Measurements from ENCODE around the gene RORC. TPM values are rescaled to one million over a fixed set of nuclear protein-coding genes. Genes with fewer than 3 reads are reported as not detected.
A peak's percentile ranks its signal among the peaks of the same experiment; 100 is the strongest.
"Not testable (repeated sequence)": the region's sequence is repeated elsewhere in the genome, so short reads cannot be mapped to it uniquely, and the experiment has no call there.

Gene RORC
- total and polyA plus RNA-seq, 2 donors (not counting 1 experiment from before 2014, with no cell fraction given): 0.17 TPM; not detected in 1

DNA sequence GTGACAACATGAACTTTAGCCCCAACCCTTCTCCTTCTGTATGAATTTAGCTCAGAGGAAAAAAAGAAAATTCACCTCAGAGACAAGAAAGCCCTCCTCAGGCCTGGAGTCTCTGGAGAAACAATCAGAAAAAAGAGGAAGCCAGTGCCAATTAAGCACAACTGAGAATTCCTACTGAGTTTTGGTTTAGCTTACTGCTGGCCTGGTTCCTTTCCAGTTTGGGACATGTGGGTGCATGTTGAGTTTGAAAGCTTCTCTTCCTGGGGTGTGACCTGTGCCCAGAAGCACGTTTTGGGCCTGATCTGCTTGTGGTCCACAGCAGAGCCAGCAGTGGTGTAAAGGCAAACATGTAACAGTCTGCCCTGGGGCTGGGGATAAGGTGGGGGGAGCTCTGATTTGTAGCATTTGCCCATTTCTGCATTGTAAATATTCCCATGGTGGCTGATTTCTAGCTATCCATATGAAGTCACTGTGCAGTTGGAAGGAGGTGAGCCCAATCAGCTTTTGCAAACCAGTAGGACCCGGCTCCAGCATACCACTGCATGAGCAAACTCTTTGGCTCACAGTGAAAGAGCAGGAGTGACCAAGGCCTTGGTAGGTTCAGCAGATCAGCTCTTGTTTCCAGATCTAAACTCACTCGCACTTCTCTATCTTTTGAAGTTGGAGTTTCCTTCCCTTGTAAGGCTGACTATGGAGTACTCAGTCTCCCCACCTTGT lies 26.6 kb upstream of the RORC start:
- no peak overlapping the region for H3K27ac ChIP-seq (ENCODE audit: insufficient read depth, low read length)
- peaks cover 5% of the 10 kb centered on the region for H3K27me3 ChIP-seq (ENCODE audit: control insufficient read depth, insufficient read depth, low read length)
- H3K9me3 ChIP-seq (ENCODE audit: control insufficient read depth, insufficient read depth, low read depth, low read length): no peaks in the 10 kb centered on the region
- no peaks in the 10 kb centered on the region for H3K79me2 ChIP-seq (ENCODE audit: control insufficient read depth, insufficient read depth, low read length)
- H3K36me3 ChIP-seq (ENCODE audit: control insufficient read depth, insufficient read depth, low read length): no peaks in the 10 kb centered on the region
- no peaks in the 10 kb centered on the region for H3K4me1 ChIP-seq (ENCODE audit: control insufficient read depth, extremely low read depth, insufficient read depth, low read length)
- TF ChIP-seq, protein P1, sequence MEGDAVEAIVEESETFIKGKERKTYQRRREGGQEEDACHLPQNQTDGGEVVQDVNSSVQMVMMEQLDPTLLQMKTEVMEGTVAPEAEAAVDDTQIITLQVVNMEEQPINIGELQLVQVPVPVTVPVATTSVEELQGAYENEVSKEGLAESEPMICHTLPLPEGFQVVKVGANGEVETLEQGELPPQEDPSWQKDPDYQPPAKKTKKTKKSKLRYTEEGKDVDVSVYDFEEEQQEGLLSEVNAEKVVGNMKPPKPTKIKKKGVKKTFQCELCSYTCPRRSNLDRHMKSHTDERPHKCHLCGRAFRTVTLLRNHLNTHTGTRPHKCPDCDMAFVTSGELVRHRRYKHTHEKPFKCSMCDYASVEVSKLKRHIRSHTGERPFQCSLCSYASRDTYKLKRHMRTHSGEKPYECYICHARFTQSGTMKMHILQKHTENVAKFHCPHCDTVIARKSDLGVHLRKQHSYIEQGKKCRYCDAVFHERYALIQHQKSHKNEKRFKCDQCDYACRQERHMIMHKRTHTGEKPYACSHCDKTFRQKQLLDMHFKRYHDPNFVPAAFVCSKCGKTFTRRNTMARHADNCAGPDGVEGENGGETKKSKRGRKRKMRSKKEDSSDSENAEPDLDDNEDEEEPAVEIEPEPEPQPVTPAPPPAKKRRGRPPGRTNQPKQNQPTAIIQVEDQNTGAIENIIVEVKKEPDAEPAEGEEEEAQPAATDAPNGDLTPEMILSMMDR (conservative IDR thresholded peaks at IDR 0.05 in 1 of 2, IDR thresholded peaks at IDR 0.05 in 1 of 2; ENCODE audit: low read depth in 1 of 2, low read length in 2 of 2): no peak
- TF ChIP-seq EZH2 (IDR thresholded peaks at IDR 0.05; ENCODE audit: low read length, missing control alignments): no peak
- no peak overlapping the region for H3K4me3 ChIP-seq (replicated peaks in 1 of 4; ENCODE audit: control extremely low read depth in 1 of 4, insufficient read depth in 1 of 4, low read depth in 3 of 4, low read length in 4 of 4)
- no peaks in the 10 kb centered on the region for H4K20me1 ChIP-seq (ENCODE audit: control insufficient read depth, extremely low read depth, insufficient read depth, low read length)
- H3K4me2 ChIP-seq (ENCODE audit: extremely low read depth, insufficient read depth, low read length): no peak overlapping the region
- peak in 1 of 2 donors; percentile 28 for DNase-seq (ENCODE audit: low read depth in 2 of 2)
- no peak overlapping the region for H3K9ac ChIP-seq (ENCODE audit: insufficient read depth, low read length)
- no peak overlapping the region for H2AFZ ChIP-seq (ENCODE audit: low read length)

DNA sequence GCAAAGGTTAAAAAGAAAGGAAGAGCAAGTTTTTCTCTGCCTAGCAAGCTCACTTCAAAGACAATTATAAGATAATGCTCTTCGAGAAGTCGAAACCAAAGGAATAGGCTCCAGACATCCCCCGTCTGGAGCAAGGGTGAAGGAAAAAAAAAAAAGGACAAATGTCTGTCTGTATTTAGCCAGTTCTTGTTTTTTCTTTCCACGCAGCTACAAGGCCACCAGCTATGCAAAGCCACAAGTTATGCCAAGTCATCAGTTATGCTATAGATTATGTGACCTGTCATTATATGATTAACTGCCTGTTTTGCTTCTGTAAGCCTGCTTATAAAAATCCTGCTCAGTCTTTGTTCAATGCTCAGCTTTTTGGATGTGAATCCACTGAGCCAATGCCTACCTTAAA lies 24.3 kb upstream of the RORC start:
- H3K36me3 ChIP-seq (ENCODE audit: control insufficient read depth, insufficient read depth, low read length): no peaks in the 10 kb centered on the region
- H3K4me3 ChIP-seq (replicated peaks in 1 of 4; ENCODE audit: control extremely low read depth in 1 of 4, insufficient read depth in 1 of 4, low read depth in 3 of 4, low read length in 4 of 4): no peak overlapping the region
- H4K20me1 ChIP-seq (ENCODE audit: control insufficient read depth, extremely low read depth, insufficient read depth, low read length): no peaks in the 10 kb centered on the region
- H3K27ac ChIP-seq (ENCODE audit: insufficient read depth, low read length): no peak overlapping the region
- DNase-seq (ENCODE audit: low read depth in 2 of 2): no peak
- H3K79me2 ChIP-seq (ENCODE audit: control insufficient read depth, insufficient read depth, low read length): no peaks in the 10 kb centered on the region
- no peak overlapping the region for H2AFZ ChIP-seq (ENCODE audit: low read length)
- H3K27me3 ChIP-seq (ENCODE audit: control insufficient read depth, insufficient read depth, low read length): peaks cover 19% of the 10 kb centered on the region
- TF ChIP-seq, protein P1 (conservative IDR thresholded peaks at IDR 0.05 in 1 of 2, IDR thresholded peaks at IDR 0.05 in 1 of 2; ENCODE audit: low read depth in 1 of 2, low read length in 2 of 2): no peak
- no peak for TF ChIP-seq EZH2 (IDR thresholded peaks at IDR 0.05; ENCODE audit: low read length, missing control alignments)
- H3K9ac ChIP-seq (ENCODE audit: insufficient read depth, low read length): no peak overlapping the region
- H3K9me3 ChIP-seq (ENCODE audit: control insufficient read depth, insufficient read depth, low read depth, low read length): no peaks in the 10 kb centered on the region
- H3K4me2 ChIP-seq (ENCODE audit: extremely low read depth, insufficient read depth, low read length): no peak overlapping the region
- no peaks in the 10 kb centered on the region for H3K4me1 ChIP-seq (ENCODE audit: control insufficient read depth, extremely low read depth, insufficient read depth, low read length)

DNA sequence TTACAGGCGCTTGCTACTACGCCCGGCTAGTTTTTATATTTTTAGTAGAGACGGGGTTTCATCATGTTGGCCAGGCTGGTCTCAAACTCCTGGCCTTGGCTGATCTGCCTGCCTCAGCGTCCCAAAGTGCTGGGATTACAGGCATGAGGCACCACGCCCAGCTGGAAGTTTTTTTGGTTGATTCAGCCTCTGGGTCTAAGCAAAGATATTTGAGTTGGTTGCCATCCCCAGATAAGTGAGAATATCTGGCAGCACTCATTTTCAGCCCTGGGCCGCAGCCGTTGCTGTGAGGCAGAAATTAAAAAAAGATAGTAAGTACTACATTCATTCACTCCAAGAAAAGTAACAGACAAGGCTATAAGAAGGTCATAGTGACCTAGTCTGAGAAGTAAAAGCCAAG lies 23.9 kb upstream of the RORC start:
- H3K4me3 ChIP-seq (replicated peaks in 1 of 4; ENCODE audit: control extremely low read depth in 1 of 4, insufficient read depth in 1 of 4, low read depth in 3 of 4, low read length in 4 of 4); H3K9me3 ChIP-seq (ENCODE audit: control insufficient read depth, insufficient read depth, low read depth, low read length); H3K27ac ChIP-seq (ENCODE audit: insufficient read depth, low read length); H2AFZ ChIP-seq (ENCODE audit: low read length); H3K9ac ChIP-seq (ENCODE audit: insufficient read depth, low read length); H3K79me2 ChIP-seq (ENCODE audit: control insufficient read depth, insufficient read depth, low read length); H3K4me1 ChIP-seq (ENCODE audit: control insufficient read depth, extremely low read depth, insufficient read depth, low read length); H3K36me3 ChIP-seq (ENCODE audit: control insufficient read depth, insufficient read depth, low read length); H3K4me2 ChIP-seq (ENCODE audit: extremely low read depth, insufficient read depth, low read length); H4K20me1 ChIP-seq (ENCODE audit: control insufficient read depth, extremely low read depth, insufficient read depth, low read length); DNase-seq (ENCODE audit: low read depth in 2 of 2): not testable (repeated sequence)
- H3K27me3 ChIP-seq (ENCODE audit: control insufficient read depth, insufficient read depth, low read length): peaks cover 19% of the 10 kb centered on the region

All from fibroblast of lung (primary cell).